Breast epithelium (tissue), 4 donors: ENCODE measurements around the gene PTPN7. TPM values are rescaled to one million over a fixed set of nuclear protein-coding genes. Genes with fewer than 3 reads are reported as not detected.

ENCODE experiments used
- DNase-seq, 2 donors: peaks; one replicate each; pipeline ENCODE4 v3.0.0-alpha.2; 2019; ENCODE audit warnings: low spot score in 2 of 2
- H3K27ac ChIP-seq, 2 donors: fragments of 200-600 bp; sonication (generic) in 1 of 2; one replicate each; pipeline ENCODE4 v1.5.1; 2016 to 2019; ENCODE audit warnings: mild to moderate bottlenecking in 1 of 2
- H3K27me3 ChIP-seq, 2 donors: fragments of 200-600 bp; sonication (generic) in 1 of 2; one replicate each; pipeline versions ENCODE4 v1.5.1 to v1.6.0; 2017 to 2019; ENCODE audit warnings: control low read depth in 1 of 2, mild to moderate bottlenecking in 1 of 2
- H3K36me3 ChIP-seq: fragments of 200-600 bp; one replicate; pipeline ENCODE4 v1.5.1; 2019
- H3K4me1 ChIP-seq, 2 donors: fragments of 200-600 bp; sonication (generic); one replicate each; pipeline ENCODE4 v1.5.1; 2016 to 2019; ENCODE audit warnings: control low read depth in 1 of 2
- H3K4me3 ChIP-seq, 3 donors: fragments of 200-600 bp; sonication (generic); 1 replicate in 2 of 3; 2 replicates in 1 of 3; pipeline ENCODE4 v1.5.1; 2016 to 2019; ENCODE audit warnings: mild to moderate bottlenecking in 3 of 3, moderate library complexity in 2 of 3
- H3K9me3 ChIP-seq, 2 donors: fragments of 200-600 bp; sonication (generic) in 1 of 2; one replicate each; pipeline ENCODE4 v1.5.1; 2016 to 2019; ENCODE audit warnings: control low read depth in 1 of 2
- POLR2A ChIP-seq: fragments of 450-650 bp; IDR thresholded peaks from one replicate; pipeline ENCODE4 v1.6.1; 2016; ENCODE audit warnings: antibody characterized with exemption, mild to moderate bottlenecking, moderate library complexity
- POLR2AphosphoS5 ChIP-seq, 3 donors: sonication (generic); formaldehyde crosslinking; IDR thresholded peaks; one replicate each; pipeline ENCODE4 v1.6.1; 2017; ENCODE audit warnings: antibody characterized with exemption in 3 of 3
- intact Hi-C: fragments of 100-400 bp; cut with DNase I; formaldehyde crosslinking; loops from one replicate; pipeline ENCODE4 v1.15.1; 2023; ENCODE audit warnings: low total_unique reads
- total RNA-seq, 3 donors: library from RNA; depleted of rRNA; stranded (reverse); fragments of >200 nt; gene quantifications; one replicate each; pipeline ENCODE4 v1.1.0, GENCODE V29; 2016
- TF ChIP-seq, protein P1 (sequence below), 3 donors: fragments of 450-650 bp; IDR thresholded peaks; one replicate each; pipeline ENCODE4 v1.5.1; 2016 to 2017; ENCODE audit warnings: antibody characterized with exemption in 3 of 3, mild to moderate bottlenecking in 3 of 3, moderate library complexity in 3 of 3

PTPN7 gene
- total RNA-seq, 3 donors from 2014 or later = 1.4 to 4.2 (median 2.9) TPM

DNA sequence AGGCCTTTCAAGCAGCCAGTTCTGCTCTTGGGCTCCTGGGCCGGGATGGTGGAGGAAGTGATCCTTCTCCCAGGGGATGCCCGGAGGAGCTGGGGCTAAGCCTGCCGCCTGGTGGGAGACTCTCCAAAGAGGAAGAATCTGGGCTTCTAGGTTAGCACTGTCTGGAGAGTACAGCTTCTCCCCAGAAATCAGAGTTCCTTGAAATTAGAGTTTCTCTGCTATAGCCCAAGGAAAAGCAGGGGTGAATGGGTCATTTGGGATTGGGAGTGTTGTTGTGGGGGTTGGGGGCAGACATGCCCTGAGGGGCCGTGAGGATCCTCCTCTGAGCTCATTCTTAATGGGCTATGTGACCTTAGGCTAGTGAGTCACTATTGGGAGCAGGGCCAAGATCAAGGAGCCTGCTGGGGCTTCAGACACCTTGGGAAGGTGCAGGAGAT lies 39.7 kb upstream of the PTPN7 start:
- Histone ChIP-seq H3K27me3 (no peaks in the 10 kb centered on the region), H3K9me3 (no peaks in the 10 kb centered on the region), H3K4me1 (peaks cover 0 to 7% of the 10 kb centered on the region in 2 donors), H3K36me3 (no peaks in the 10 kb centered on the region), H3K27ac (peak overlapping the region; percentile 66 to 77), H3K4me3 (no peak overlapping the region)
- DNase-seq = no peak
- intact Hi-C loops = no loop called here
- TF ChIP-seq POLR2AphosphoS5 (IDR thresholded peaks at IDR 0.05) (no peak), POLR2A (no peak)
- TF ChIP-seq, protein P1, sequence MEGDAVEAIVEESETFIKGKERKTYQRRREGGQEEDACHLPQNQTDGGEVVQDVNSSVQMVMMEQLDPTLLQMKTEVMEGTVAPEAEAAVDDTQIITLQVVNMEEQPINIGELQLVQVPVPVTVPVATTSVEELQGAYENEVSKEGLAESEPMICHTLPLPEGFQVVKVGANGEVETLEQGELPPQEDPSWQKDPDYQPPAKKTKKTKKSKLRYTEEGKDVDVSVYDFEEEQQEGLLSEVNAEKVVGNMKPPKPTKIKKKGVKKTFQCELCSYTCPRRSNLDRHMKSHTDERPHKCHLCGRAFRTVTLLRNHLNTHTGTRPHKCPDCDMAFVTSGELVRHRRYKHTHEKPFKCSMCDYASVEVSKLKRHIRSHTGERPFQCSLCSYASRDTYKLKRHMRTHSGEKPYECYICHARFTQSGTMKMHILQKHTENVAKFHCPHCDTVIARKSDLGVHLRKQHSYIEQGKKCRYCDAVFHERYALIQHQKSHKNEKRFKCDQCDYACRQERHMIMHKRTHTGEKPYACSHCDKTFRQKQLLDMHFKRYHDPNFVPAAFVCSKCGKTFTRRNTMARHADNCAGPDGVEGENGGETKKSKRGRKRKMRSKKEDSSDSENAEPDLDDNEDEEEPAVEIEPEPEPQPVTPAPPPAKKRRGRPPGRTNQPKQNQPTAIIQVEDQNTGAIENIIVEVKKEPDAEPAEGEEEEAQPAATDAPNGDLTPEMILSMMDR (IDR thresholded peaks at IDR 0.05) = no peak

GRCh38 chr1:202199040-202199889 lies 38.9 kb upstream of the PTPN7 start:
- Histone ChIP-seq H3K36me3 (no peaks in the 10 kb centered on the region), H3K9me3 (no peaks in the 10 kb centered on the region), H3K4me1 (peaks cover 0 to 7% of the 10 kb centered on the region in 2 donors), H3K4me3 (peak overlapping the region in 2 of 3 donors; percentile 3 to 22), H3K27ac (peak overlapping the region; percentile 62 to 66), H3K27me3 (no peaks in the 10 kb centered on the region)
- intact Hi-C loops = no loop called here
- peak in 1 of 2 donors; percentile 40 for DNase-seq
- TF ChIP-seq POLR2AphosphoS5 (IDR thresholded peaks at IDR 0.05) (no peak), POLR2A (no peak)
- TF ChIP-seq, protein P1 (IDR thresholded peaks at IDR 0.05) = no peak

- Histone ChIP-seq H3K36me3 (no peaks in the 10 kb centered on the region), H3K4me3 (no peak overlapping the region), H3K27ac (no peak overlapping the region), H3K4me1 (peaks cover 4 to 7% of the 10 kb centered on the region in 2 donors), H3K9me3 (no peaks in the 10 kb centered on the region), H3K27me3 (no peaks in the 10 kb centered on the region)
- no peak for TF ChIP-seq POLR2AphosphoS5 (IDR thresholded peaks at IDR 0.05)
- no peak for TF ChIP-seq POLR2A
- TF ChIP-seq, protein P1 (IDR thresholded peaks at IDR 0.05) = no peak
- no peak for DNase-seq
- intact Hi-C loops = no loop called here
These were observed 37.9 kb upstream of the PTPN7 start for GRCh38 chr1:202198366-202198724.

GRCh38 chr1:202197653-202198365 lies 37.4 kb upstream of the PTPN7 start:
- Histone ChIP-seq H3K27ac (no peak overlapping the region), H3K4me1 (peaks cover 4 to 7% of the 10 kb centered on the region in 2 donors), H3K36me3 (no peaks in the 10 kb centered on the region), H3K4me3 (no peak overlapping the region), H3K9me3 (no peaks in the 10 kb centered on the region), H3K27me3 (no peaks in the 10 kb centered on the region)
- TF ChIP-seq POLR2AphosphoS5 (IDR thresholded peaks at IDR 0.05) (no peak), POLR2A (no peak)
- TF ChIP-seq, protein P1 (IDR thresholded peaks at IDR 0.05) = no peak
- DNase-seq = no peak
- intact Hi-C loops = no loop called here

DNA sequence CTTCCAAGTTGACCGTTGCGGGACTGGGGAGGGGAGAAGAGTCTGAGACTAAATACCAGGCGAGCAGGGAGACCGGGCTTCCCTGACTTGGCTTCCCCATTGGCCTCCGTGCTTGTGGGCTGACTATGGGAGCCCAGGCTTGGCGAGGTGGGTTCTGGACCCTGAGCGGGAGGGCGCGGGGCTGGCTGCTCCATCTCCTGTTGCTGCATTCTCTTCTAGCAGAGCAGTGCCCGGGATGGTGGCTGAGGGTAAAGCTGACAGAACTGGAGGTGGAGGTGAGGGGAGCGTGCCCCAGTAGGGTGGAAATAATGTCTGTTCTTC lies 33.9 kb upstream of the PTPN7 start:
- Histone ChIP-seq H3K27ac (peak overlapping the region; percentile 45 to 63), H3K4me3 (peak overlapping the region in 2 of 3 donors; percentile 57 to 70), H3K4me1 (peaks cover 4 to 6% of the 10 kb centered on the region in 2 donors), H3K9me3 (no peaks in the 10 kb centered on the region), H3K27me3 (no peaks in the 10 kb centered on the region), H3K36me3 (no peaks in the 10 kb centered on the region)
- intact Hi-C loops = no loop called here
- TF ChIP-seq, protein P1 (IDR thresholded peaks at IDR 0.05) = no peak
- no peak for TF ChIP-seq POLR2AphosphoS5 (IDR thresholded peaks at IDR 0.05)
- no peak for TF ChIP-seq POLR2A
- no peak for DNase-seq
